ENCODE results near the gene PNPT1.
A peak's percentile ranks its signal among the peaks of the same experiment; 100 is the strongest.

Gene PNPT1

DNA sequence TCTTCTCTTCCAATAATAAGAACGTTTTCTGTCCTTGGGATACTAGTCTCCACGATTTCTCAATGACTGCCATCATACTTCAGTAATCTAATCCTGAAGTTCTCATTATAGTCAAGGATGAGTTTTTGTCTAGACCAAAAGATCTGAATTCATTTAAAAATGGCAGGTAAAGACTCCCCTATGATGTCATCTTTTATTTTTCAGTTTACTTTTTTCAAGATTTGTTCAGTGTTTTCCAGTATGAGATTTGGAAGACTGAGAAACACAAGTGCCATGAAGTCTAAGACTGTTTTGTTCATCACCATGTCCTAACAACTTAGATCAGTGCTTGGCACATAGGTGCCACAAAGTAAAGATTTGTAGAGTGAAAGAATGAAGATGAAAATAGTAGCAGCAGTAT, 40.4 kb downstream of the PNPT1 start:
- TF ChIP-seq, protein P1, sequence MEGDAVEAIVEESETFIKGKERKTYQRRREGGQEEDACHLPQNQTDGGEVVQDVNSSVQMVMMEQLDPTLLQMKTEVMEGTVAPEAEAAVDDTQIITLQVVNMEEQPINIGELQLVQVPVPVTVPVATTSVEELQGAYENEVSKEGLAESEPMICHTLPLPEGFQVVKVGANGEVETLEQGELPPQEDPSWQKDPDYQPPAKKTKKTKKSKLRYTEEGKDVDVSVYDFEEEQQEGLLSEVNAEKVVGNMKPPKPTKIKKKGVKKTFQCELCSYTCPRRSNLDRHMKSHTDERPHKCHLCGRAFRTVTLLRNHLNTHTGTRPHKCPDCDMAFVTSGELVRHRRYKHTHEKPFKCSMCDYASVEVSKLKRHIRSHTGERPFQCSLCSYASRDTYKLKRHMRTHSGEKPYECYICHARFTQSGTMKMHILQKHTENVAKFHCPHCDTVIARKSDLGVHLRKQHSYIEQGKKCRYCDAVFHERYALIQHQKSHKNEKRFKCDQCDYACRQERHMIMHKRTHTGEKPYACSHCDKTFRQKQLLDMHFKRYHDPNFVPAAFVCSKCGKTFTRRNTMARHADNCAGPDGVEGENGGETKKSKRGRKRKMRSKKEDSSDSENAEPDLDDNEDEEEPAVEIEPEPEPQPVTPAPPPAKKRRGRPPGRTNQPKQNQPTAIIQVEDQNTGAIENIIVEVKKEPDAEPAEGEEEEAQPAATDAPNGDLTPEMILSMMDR (conservative IDR thresholded peaks at IDR 0.05; ENCODE audit: control insufficient read depth, insufficient read depth, low read depth, low read length): no peak
- no peak for DNase-seq (ENCODE audit: low read depth)
- H3K4me3 ChIP-seq (ENCODE audit: control insufficient read depth, low read depth, low read length): no peak overlapping the region

DNA sequence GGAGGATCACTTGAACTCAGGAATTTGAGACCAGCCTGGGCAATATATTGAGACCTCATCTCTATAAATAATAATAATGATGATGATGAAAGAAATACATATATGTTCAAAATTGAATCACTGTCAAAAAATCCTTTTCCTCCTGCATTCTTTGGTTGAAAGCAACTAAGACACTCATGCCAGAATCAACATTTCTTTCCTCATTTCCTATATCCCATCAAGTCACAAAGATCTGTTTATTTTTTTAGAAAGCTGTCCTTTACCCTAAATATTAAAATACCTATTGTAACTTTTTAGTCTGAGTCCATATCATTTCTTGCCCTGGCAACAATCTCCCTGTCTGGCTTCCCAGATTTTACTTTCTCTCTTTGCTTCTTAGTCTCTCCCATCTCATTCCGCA, 44.4 kb downstream of the PNPT1 start:
- H3K4me3 ChIP-seq (ENCODE audit: control insufficient read depth, low read depth, low read length): no peak overlapping the region
- no peak for DNase-seq (ENCODE audit: low read depth)
- TF ChIP-seq, protein P1 (conservative IDR thresholded peaks at IDR 0.05; ENCODE audit: control insufficient read depth, insufficient read depth, low read depth, low read length): no peak

DNA sequence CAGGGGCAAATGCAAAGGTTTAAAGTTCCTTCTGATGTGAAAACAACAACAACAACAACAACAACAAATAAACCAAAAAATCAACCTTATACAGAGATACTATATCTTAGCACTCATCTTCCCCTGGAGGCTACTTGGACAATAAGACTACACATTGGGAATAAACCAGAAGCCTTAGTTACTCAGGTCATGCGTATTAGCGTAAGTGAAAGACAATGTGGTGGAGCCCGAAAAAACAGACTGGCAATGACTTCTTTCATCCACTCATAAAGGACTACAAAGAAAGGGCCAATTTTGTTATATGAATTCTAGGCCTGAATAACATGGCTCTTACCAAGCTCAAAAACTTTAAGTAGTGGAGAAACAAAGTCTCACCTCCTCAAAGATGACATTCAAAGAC, 56.8 kb downstream of the PNPT1 start:
- TF ChIP-seq, protein P1 (conservative IDR thresholded peaks at IDR 0.05; ENCODE audit: control insufficient read depth, insufficient read depth, low read depth, low read length): no peak
- no peak for DNase-seq (ENCODE audit: low read depth)
- no peak overlapping the region for H3K4me3 ChIP-seq (ENCODE audit: control insufficient read depth, low read depth, low read length)

DNA sequence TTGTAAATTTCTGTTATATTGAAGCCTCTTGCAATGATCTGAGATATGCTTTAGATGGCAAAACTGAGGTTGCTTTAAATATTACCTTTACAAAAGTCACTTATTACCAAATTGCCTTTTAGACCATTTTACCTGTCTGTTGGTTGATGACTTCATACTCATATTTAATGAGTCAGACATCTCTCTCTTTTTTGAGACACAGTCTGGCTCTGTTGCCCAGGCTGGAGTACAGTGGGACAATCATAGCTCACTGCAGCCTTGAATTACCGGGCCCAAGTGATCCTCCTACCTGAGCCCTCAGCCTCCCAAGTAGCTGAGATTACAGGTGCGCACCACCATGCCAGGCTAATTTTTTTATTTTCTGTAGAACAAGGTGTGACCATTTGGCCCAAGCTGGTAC, 64.7 kb downstream of the PNPT1 start:
- TF ChIP-seq, protein P1 (conservative IDR thresholded peaks at IDR 0.05; ENCODE audit: control insufficient read depth, insufficient read depth, low read depth, low read length): no peak
- no peak for DNase-seq (ENCODE audit: low read depth)
- H3K4me3 ChIP-seq (ENCODE audit: control insufficient read depth, low read depth, low read length): no peak overlapping the region

DNA sequence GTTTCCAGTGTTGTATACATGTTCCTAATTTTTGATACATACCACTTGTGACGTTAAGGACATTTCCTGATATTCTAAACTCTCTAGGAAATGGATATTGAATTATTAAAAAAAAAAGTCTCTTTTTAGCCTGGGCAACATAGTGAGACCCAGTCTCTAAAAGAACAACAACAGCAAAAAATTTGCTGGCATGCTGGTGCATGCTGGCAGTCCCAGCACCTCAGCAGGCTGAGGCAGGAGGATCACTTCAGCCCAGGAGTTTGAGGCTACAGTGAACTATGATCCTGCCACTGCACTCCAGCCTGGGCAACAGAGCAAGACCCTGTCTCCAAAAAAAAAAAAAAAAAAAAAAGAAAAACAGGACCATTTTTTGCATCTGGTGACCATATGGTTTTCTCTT, 65.7 kb downstream of the PNPT1 start:
- TF ChIP-seq, protein P1 (conservative IDR thresholded peaks at IDR 0.05; ENCODE audit: control insufficient read depth, insufficient read depth, low read depth, low read length): no peak
- DNase-seq (ENCODE audit: low read depth): no peak
- no peak overlapping the region for H3K4me3 ChIP-seq (ENCODE audit: control insufficient read depth, low read depth, low read length)

DNA sequence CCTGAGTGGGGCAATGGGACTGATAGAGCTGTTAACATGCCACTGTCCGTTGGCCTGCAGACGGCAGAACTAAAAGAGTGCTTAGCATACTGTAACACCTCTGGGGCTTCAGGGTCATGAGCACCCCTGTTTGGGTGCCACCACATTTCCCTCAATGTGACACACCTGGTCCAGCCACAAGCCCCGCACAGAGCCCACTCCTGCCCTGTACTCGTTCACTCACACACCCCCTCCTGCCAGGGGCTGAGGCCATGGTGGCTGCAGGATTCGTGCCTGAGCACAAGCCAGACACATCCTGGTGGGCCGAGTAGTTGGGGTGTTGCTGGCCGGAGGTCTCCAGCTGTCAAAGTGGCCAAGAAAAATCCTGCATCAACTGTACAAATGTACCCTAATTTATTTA, 71.8 kb downstream of the PNPT1 start:
- no peak overlapping the region for H3K4me3 ChIP-seq (ENCODE audit: control insufficient read depth, low read depth, low read length)
- no peak for DNase-seq (ENCODE audit: low read depth)
- TF ChIP-seq, protein P1 (conservative IDR thresholded peaks at IDR 0.05; ENCODE audit: control insufficient read depth, insufficient read depth, low read depth, low read length): no peak

DNA sequence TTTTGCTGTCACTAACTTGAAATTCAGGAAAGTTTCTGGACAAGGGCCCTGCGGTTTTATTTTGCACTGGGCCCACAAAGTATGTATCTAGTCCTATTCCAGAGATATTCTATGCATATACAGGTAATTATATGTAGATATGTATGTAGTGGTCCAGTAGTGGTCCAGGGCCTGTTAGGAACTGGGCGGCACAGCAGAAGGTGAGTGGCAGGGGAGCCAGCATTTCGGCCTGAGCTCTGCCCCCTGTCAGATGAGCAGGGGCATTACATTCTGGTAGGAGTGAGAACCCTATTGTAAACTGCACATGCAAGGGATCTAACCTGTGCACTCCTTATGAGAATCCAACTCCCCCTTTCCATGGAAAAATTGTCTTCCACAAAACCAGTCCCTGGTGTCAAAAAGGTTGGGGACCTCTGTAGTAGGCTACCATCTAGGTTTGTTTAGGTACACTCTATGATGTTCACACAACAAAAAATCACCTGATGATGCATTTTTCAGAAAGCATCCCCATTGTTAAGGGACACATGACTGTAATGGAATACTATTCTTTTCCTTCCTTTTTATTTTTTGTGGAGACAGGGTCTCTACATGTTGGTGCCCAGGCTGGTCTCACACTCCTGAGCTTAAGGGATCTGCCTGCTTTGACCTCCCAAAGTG, 73.4 kb downstream of the PNPT1 start:
- TF ChIP-seq, protein P1 (conservative IDR thresholded peaks at IDR 0.05; ENCODE audit: control insufficient read depth, insufficient read depth, low read depth, low read length): peak; percentile 53
- peak; percentile 23 for DNase-seq (ENCODE audit: low read depth)
- H3K4me3 ChIP-seq (ENCODE audit: control insufficient read depth, low read depth, low read length): no peak overlapping the region
